Naive B cell (primary cell): ENCODE data around the gene MRPS25. TPM values are rescaled to one million over a fixed set of nuclear protein-coding genes. Genes with fewer than 3 reads are reported as not detected.

Experiments used
- ATAC-seq, 2 donors: fragments of 150-1000 bp; cut with Tn5 transposase; 2 replicates each; pipeline ENCODE4 v1.10.0; 2021; ENCODE audit warnings: low read depth in 2 of 2, mild to moderate bottlenecking in 2 of 2, moderate library complexity in 2 of 2
- DNase-seq: peaks from one replicate; pipeline ENCODE4 v3.0.0; 2022
- H3K27ac Mint-ChIP-seq, 6 donors: one replicate each; pipeline ENCODE4 v1.8.0; 2020 to 2022; ENCODE audit warnings: mild to moderate bottlenecking in 6 of 6, mixed read lengths in 6 of 6, moderate library complexity in 5 of 6, inconsistent platforms in 2 of 6
- H3K27me3 Mint-ChIP-seq, 3 donors: one replicate each; pipeline ENCODE4 v1.8.0; 2021 to 2022; ENCODE audit warnings: mixed read lengths in 3 of 3, mild to moderate bottlenecking in 1 of 3
- H3K36me3 Mint-ChIP-seq, 2 donors: one replicate each; pipeline ENCODE4 v1.8.0; 2020 to 2022; ENCODE audit warnings: mixed read lengths in 2 of 2, inconsistent platforms in 1 of 2, mild to moderate bottlenecking in 1 of 2
- H3K4me1 Mint-ChIP-seq, 3 donors: one replicate each; pipeline ENCODE4 v1.8.0; 2020 to 2022; ENCODE audit warnings: mixed read lengths in 3 of 3, inconsistent platforms in 1 of 3, mild to moderate bottlenecking in 1 of 3, moderate library complexity in 1 of 3
- H3K4me3 Mint-ChIP-seq, 8 donors: one replicate each; pipeline ENCODE4 v1.8.0; 2020 to 2022; ENCODE audit warnings: mild to moderate bottlenecking in 8 of 8, mixed read lengths in 8 of 8, moderate library complexity in 8 of 8, inconsistent platforms in 2 of 8
- H3K9me3 Mint-ChIP-seq, 7 donors: one replicate each; pipeline ENCODE4 v1.8.0; 2020 to 2022; ENCODE audit warnings: mixed read lengths in 7 of 7, mild to moderate bottlenecking in 5 of 7, inconsistent platforms in 2 of 7, moderate library complexity in 1 of 7
- polyA plus RNA-seq, 6 donors: library from polyadenylated mRNA; unstranded; fragments of 300-500 nt; fragmentation: Illumina TruSeq; gene quantifications; one replicate each; pipeline ENCODE4 v1.2.3, GENCODE V29; 2021; ENCODE audit warnings: low read depth in 6 of 6

The MRPS25 gene
- 10 to 100 TPM; 13.8 to 28.5 (median 19.3) TPM for polyA plus RNA-seq

- H3K9me3 Mint-ChIP-seq = no peaks in the 10 kb centered on the region
- ATAC-seq (peak; percentile 97 to 98), DNase-seq (peak; percentile 87)
- no peaks in the 10 kb centered on the region for H3K36me3 Mint-ChIP-seq
- H3K27me3 Mint-ChIP-seq = no peaks in the 10 kb centered on the region
- peaks cover 10 to 30% (median 24%) of the 10 kb centered on the region in 3 donors for H3K4me1 Mint-ChIP-seq
- H3K27ac Mint-ChIP-seq = peak within 1 kb of the TSS; percentile 91 to 98 (median 96)
- H3K4me3 Mint-ChIP-seq = peak within 1 kb of the TSS; percentile 94 to 98 (median 96)
Observed at GRCh38 chr3:15064835-15065549, at the start of gene MRPS25. MRPS25 (minus strand) TSS chr3:15065315; CDS start chr3:15065194, 121 bp downstream.

DNA sequence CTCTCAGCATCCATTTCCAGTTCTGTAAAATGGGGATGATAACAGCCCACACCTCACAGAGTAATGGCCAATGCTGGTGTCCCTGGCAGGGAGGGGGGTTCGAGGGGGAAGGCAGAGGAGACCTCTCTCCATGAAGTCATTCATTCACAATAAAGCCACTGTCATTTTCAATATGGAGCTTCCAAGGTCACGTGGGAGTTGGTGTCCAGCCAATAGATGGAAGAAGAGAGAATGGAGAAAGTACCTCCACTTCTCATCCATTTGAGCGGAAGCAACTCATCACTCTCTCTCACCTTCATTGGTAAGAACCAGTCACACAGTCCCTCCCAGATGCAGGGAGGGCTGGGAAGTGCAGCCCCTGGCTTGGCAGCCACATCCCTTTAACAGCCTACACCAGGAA is 48.8 kb upstream of the MRPS25 start:
- Mint-ChIP-seq H3K36me3 (no peaks in the 10 kb centered on the region), H3K9me3 (no peaks in the 10 kb centered on the region), H3K27me3 (peaks cover 14 to 34% (median 15%) of the 10 kb centered on the region in 3 donors), H3K4me1 (peaks cover 0 to 6% (median 0%) of the 10 kb centered on the region in 3 donors), H3K4me3 (no peak overlapping the region), H3K27ac (peak overlapping the region in 1 of 6 donors; percentile 16)
- ATAC-seq = no peak
- DNase-seq = no peak

DNA sequence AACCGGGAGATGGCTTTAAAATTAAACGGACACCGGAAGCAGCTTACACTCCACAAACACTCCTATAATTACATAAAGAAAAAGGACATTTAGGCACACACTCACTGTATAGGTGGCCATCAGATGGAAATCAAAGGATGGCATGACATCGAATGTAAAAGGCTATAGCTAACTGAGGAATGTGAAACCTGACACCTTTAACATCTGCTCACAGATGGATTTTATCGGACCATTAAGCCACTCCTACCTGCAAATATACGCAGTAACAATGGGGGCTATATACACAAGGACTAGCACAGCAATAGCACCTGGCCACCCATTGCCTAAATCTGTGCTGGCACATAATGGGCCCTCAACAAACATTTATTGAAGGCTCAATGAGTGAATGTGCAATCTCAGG is 48.4 kb upstream of the MRPS25 start:
- H3K9me3 Mint-ChIP-seq = no peaks in the 10 kb centered on the region
- ATAC-seq = no peak
- peaks cover 15 to 34% (median 15%) of the 10 kb centered on the region in 3 donors for H3K27me3 Mint-ChIP-seq
- peak overlapping the region in 1 of 6 donors; percentile 16 for H3K27ac Mint-ChIP-seq
- H3K4me1 Mint-ChIP-seq = peaks cover under 1 to 2% (median 2%) of the 10 kb centered on the region in 3 donors
- no peaks in the 10 kb centered on the region for H3K36me3 Mint-ChIP-seq
- H3K4me3 Mint-ChIP-seq = no peak overlapping the region
- no peak for DNase-seq

GRCh38 chr3:15112011-15112410 is 46.9 kb upstream of the MRPS25 start:
- ATAC-seq (no peak), DNase-seq (no peak)
- H3K27me3 Mint-ChIP-seq = peaks cover 16 to 37% (median 25%) of the 10 kb centered on the region in 3 donors
- no peak overlapping the region for H3K4me3 Mint-ChIP-seq
- peaks cover 4 to 8% (median 8%) of the 10 kb centered on the region in 3 donors for H3K4me1 Mint-ChIP-seq
- H3K9me3 Mint-ChIP-seq = no peaks in the 10 kb centered on the region
- H3K27ac Mint-ChIP-seq = no peak overlapping the region
- no peaks in the 10 kb centered on the region for H3K36me3 Mint-ChIP-seq

DNA sequence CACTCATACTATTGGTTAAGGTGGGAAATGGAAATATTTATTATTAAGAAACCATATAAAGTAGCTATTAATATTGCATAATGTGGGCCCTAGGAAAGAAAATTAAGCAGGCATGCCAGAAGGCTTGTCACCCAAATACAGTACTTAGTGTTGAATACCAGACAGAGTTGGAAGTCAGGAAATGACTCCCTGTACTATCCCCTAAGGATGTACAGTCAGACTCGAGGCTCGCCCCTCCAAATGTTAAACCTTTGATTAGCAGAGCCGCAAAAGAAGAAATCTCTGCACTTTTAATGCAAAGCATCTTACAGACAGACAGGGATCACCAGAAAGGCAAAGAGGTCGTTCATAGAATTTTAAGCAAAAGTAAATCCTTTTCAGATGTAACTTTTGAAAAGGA is 45.1 kb upstream of the MRPS25 start:
- peaks cover 4 to 8% (median 8%) of the 10 kb centered on the region in 3 donors for H3K4me1 Mint-ChIP-seq
- peaks cover 16 to 28% (median 18%) of the 10 kb centered on the region in 3 donors for H3K27me3 Mint-ChIP-seq
- H3K36me3 Mint-ChIP-seq = no peaks in the 10 kb centered on the region
- peak overlapping the region in 2 of 6 donors; percentile 19 to 38 for H3K27ac Mint-ChIP-seq
- H3K9me3 Mint-ChIP-seq = no peaks in the 10 kb centered on the region
- ATAC-seq = no peak
- no peak overlapping the region for H3K4me3 Mint-ChIP-seq
- DNase-seq = no peak

- Mint-ChIP-seq H3K9me3 (no peaks in the 10 kb centered on the region), H3K4me3 (peak overlapping the region in 1 of 8 donors; percentile 44), H3K4me1 (peaks cover 4 to 8% (median 8%) of the 10 kb centered on the region in 3 donors), H3K27me3 (peaks cover 11 to 22% (median 17%) of the 10 kb centered on the region in 3 donors), H3K27ac (peak overlapping the region in 2 of 6 donors; percentile 17 to 43), H3K36me3 (no peaks in the 10 kb centered on the region)
- ATAC-seq (no peak), DNase-seq (no peak)
Observed at GRCh38 chr3:15108869-15109268, 43.8 kb upstream of the MRPS25 start.

DNA sequence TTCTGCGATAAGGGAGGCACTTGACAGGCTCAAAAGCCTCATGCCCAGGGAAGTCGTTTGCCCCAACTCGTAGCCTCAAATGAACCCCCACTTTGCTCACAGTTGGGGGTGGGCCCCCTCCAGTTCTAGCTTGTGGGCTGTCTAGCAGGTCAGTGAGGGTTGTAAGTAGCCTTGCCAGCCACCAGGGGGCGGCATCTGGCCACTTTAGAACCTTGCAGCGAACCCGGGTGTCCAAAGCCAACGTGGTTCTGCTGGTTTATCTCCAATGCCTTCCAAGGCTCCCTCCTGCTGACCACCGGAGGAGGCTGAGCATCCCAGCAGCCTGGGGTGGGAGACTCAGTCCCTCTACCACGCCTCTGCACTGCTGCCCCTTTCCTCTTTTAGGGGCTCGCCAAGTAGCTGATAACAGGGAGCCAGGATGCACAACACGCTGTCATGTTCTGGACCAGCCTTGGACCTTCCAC is 43.0 kb upstream of the MRPS25 start:
- ATAC-seq (peak; percentile 90 to 94), DNase-seq (peak; percentile 66)
- Mint-ChIP-seq H3K4me3 (peak overlapping the region in 1 of 8 donors; percentile 18), H3K27ac (peak overlapping the region in 2 of 6 donors; percentile 56 to 87), H3K27me3 (peaks cover 11 to 29% (median 17%) of the 10 kb centered on the region in 3 donors), H3K36me3 (no peaks in the 10 kb centered on the region), H3K9me3 (no peaks in the 10 kb centered on the region), H3K4me1 (peaks cover 4 to 8% (median 8%) of the 10 kb centered on the region in 3 donors)

GRCh38 chr3:15107075-15107947 is 42.2 kb upstream of the MRPS25 start:
- H3K4me1 Mint-ChIP-seq = peaks cover 7 to 8% (median 8%) of the 10 kb centered on the region in 3 donors
- H3K36me3 Mint-ChIP-seq = no peaks in the 10 kb centered on the region
- H3K9me3 Mint-ChIP-seq = no peaks in the 10 kb centered on the region
- ATAC-seq (no peak), DNase-seq (no peak)
- no peak overlapping the region for H3K27ac Mint-ChIP-seq
- no peak overlapping the region for H3K4me3 Mint-ChIP-seq
- H3K27me3 Mint-ChIP-seq = peaks cover 17 to 37% (median 19%) of the 10 kb centered on the region in 3 donors

GRCh38 chr3:15102836-15103235 is 37.7 kb upstream of the MRPS25 start:
- H3K4me3 Mint-ChIP-seq = peak overlapping the region in 1 of 8 donors; percentile 16
- ATAC-seq (no peak), DNase-seq (no peak)
- H3K27ac Mint-ChIP-seq = peak overlapping the region in 1 of 6 donors; percentile 33
- H3K27me3 Mint-ChIP-seq = peaks cover 5 to 32% (median 24%) of the 10 kb centered on the region in 3 donors
- peaks cover 0 to 1% (median 0%) of the 10 kb centered on the region in 7 donors for H3K9me3 Mint-ChIP-seq
- no peaks in the 10 kb centered on the region for H3K36me3 Mint-ChIP-seq
- H3K4me1 Mint-ChIP-seq = peaks cover 22 to 24% (median 22%) of the 10 kb centered on the region in 3 donors

DNA sequence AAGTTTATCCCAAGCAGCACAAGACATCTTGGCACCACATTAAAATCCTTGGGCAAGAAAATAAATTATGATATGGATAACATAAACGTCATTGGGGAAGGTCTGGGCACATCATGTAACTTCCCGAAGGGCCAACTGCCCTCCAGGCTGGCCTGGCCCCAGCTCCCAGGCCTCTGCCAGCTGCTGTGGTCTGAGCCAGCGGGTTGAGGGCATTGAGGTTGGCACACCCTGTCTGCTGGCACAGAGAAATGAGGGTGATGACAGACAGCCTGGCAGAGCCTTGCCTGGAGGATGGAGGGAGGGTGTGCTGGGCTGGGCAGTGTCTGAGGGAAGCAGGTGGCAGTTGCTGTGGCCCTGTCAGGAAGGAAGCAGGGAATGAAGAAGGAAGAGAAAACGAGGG is 37.1 kb upstream of the MRPS25 start:
- peaks cover 24 to 26% (median 24%) of the 10 kb centered on the region in 3 donors for H3K4me1 Mint-ChIP-seq
- H3K36me3 Mint-ChIP-seq = no peaks in the 10 kb centered on the region
- DNase-seq = no peak
- H3K9me3 Mint-ChIP-seq = peaks cover 0 to 1% (median 0%) of the 10 kb centered on the region in 7 donors
- ATAC-seq = no peak
- H3K4me3 Mint-ChIP-seq = peak overlapping the region in 1 of 8 donors; percentile 22
- H3K27ac Mint-ChIP-seq = peak overlapping the region in 1 of 6 donors; percentile 54
- peaks cover 4 to 27% (median 19%) of the 10 kb centered on the region in 3 donors for H3K27me3 Mint-ChIP-seq

DNA sequence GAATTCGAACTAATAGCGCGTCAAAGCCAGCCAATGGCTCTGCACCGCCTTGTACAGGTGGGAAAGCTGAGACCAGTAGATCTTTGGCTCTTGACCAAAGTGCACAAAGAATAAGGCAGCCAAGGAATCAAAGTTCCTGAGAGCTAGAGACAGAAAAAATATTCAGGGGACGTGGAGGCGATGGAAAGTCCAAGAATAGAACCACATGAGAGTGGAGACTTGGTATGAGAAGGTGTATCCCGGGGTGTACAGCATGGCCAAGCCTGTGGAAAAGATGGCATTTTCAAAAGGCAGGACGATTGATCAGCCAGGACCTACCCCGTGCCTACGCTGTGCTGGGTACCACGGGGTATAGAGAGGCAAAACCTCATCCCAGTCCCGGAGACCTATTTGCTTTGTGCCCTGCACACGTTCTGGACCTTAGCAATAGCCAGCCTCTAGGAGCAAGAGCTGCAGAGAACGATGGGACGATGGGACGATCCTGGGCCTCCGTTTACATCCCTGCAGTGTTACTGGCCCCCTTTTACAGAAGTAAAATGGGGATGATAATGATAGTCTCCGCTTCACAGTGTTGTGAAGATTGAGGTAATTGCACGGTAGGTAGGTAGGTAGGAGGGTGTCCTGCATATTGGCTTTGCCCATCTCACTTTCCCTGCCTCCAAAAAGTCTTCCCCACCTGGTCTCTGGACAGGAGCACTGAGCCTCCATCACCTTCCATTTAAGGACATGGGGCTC is 34.4 kb upstream of the MRPS25 start:
- DNase-seq (no peak), ATAC-seq (no peak)
- H3K27ac Mint-ChIP-seq = peak overlapping the region; percentile 92 to 99 (median 98)
- peaks cover 0 to 24% (median 16%) of the 10 kb centered on the region in 3 donors for H3K27me3 Mint-ChIP-seq
- H3K9me3 Mint-ChIP-seq = peaks cover 0 to 1% (median 0%) of the 10 kb centered on the region in 7 donors
- H3K36me3 Mint-ChIP-seq = no peaks in the 10 kb centered on the region
- peak overlapping the region; percentile 92 to 98 (median 94) for H3K4me3 Mint-ChIP-seq
- H3K4me1 Mint-ChIP-seq = peaks cover 24 to 28% (median 26%) of the 10 kb centered on the region in 3 donors

GRCh38 chr3:15098503-15099363 is 33.6 kb upstream of the MRPS25 start, which contains the start of gene RBSN:
RBSN (minus strand) TSS chr3:15099148; CDS start chr3:15096120, 3,028 bp downstream.
- peak; percentile 76 to 80 for ATAC-seq
- Mint-ChIP-seq H3K27ac (peak within 1 kb of the TSS; percentile 92 to 99 (median 98)), H3K27me3 (peaks cover 0 to 23% (median 16%) of the 10 kb centered on the region in 3 donors), H3K9me3 (peaks cover 0 to 1% (median 0%) of the 10 kb centered on the region in 7 donors), H3K4me3 (peak within 1 kb of the TSS; percentile 92 to 98 (median 94)), H3K36me3 (no peaks in the 10 kb centered on the region), H3K4me1 (peaks cover 24 to 28% (median 26%) of the 10 kb centered on the region in 3 donors)
- peak; percentile 93 for DNase-seq
